DND-41 (cell line): Measurements from ENCODE around the gene DQX1.

Experiments
- EZH2 ChIP-seq: IDR thresholded peaks from 3 replicates; pipeline ENCODE4 v1.6.1; 2012; ENCODE audit warnings: borderline replicate concordance, low read depth, mild to moderate bottlenecking, moderate library complexity, low read length, inconsistent platforms; ENCODE audit not compliant: severe bottlenecking
- TF ChIP-seq, protein P1 (sequence below): IDR thresholded peaks from 2 replicates; pipeline ENCODE4 v1.5.1; 2012; ENCODE audit warnings: borderline replicate concordance, low read length, moderate library complexity, mild to moderate bottlenecking; ENCODE audit not compliant: poor library complexity, severe bottlenecking; ENCODE audit errors: extremely low read depth

DNA sequence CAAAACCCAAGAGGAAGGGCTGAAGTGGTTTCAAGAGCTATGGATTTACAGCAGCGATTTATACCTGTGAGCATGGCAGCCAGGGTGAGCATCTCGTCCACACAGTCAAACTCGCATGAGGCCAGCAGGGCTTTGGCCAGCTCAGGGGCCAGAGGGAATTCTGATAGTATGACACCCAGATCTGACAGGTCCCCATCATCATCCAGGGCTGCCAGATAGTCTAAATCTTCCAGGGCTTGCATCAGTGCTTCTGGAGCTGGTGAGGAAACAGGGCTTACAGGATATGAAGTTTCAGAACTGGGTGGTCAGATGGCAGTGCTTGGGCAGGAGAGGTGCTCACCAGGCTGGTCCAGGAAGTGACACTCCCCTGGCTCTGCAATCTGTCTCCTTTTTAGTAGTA lies 3.5 kb downstream of the DQX1 start:
- TF ChIP-seq, protein P1, sequence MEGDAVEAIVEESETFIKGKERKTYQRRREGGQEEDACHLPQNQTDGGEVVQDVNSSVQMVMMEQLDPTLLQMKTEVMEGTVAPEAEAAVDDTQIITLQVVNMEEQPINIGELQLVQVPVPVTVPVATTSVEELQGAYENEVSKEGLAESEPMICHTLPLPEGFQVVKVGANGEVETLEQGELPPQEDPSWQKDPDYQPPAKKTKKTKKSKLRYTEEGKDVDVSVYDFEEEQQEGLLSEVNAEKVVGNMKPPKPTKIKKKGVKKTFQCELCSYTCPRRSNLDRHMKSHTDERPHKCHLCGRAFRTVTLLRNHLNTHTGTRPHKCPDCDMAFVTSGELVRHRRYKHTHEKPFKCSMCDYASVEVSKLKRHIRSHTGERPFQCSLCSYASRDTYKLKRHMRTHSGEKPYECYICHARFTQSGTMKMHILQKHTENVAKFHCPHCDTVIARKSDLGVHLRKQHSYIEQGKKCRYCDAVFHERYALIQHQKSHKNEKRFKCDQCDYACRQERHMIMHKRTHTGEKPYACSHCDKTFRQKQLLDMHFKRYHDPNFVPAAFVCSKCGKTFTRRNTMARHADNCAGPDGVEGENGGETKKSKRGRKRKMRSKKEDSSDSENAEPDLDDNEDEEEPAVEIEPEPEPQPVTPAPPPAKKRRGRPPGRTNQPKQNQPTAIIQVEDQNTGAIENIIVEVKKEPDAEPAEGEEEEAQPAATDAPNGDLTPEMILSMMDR = no peak
- no peak for TF ChIP-seq EZH2
